NCI-H2107 treated with DMSO at 0.1 percent for 48 hours (cell line): ENCODE results near the gene ACTR3.
A peak's percentile ranks its signal among the peaks of the same experiment; 100 is the strongest.

Experiments
- DNase-seq: peaks from one replicate; lab custom pipeline; 2025; ENCODE audit not compliant: unreplicated experiment; lab: John Stamatoyannopoulos, UW

ACTR3 gene

DNA sequence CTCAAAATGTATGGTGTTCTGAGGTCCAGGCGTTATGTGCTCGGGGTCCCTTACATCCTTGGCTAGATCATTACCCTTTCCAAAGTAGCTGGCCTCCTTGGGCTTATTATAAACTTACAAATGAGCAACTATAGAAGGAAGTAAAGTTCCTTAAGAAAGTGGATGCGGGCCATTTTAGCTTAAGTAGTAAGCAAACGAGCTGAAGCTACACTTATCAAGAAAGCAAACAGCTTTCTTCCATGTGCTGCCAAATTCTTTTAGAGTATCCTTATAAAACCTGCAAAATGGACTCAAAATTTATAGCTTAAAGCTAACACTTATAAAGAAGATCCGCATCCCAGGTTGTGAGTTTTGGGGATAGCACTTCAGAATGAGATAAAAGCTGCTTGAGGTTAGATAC is 75.3 kb downstream of the ACTR3 start:
- DNase-seq: no peak

- DNase-seq: no peak
Observed at GRCh38 chr2:113965644-113966043, 75.8 kb downstream of the ACTR3 start.

DNA sequence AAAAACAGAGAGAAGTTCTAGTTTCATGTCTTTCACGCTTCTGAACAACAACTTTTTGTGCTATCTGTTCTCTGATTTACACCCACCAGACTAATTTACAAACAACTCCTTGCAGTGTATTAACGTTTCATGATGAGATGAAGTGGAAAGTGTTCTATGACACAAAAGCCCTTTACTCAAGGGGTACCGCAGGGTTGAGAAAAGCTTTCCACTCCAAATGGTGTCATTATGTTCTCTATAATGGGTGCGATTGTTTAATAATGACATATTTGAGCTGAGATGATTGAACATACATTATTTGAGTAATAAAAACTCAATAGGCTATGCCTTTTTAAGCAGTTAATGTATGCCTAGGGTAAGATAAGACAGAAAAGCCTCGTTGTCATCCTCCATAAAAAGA is 76.3 kb downstream of the ACTR3 start:
- no peak for DNase-seq

- DNase-seq: no peak
Observed at GRCh38 chr2:113966832-113967231, 76.9 kb downstream of the ACTR3 start.

GRCh38 chr2:113967272-113967671 is 77.4 kb downstream of the ACTR3 start:
- no peak for DNase-seq

DNA sequence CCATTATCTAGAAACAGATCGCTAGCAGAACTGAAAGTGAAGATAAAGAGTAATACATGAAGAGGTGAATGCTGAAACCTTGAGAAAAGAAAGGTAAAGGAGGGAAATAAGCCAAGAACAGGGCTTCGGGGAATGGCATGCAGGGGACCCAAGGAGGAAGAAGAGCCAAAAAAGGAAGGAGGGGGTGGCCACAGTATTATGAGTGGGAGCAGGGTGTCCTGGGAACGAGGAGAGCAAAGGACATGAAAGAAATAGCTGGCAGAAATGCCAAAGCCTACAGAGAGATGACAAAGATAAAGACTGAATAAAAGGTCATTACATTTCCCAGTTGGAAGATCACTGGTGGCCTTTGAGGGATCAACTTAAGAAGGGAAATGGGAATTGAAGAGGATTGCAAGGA is 82.9 kb downstream of the ACTR3 start:
- no peak for DNase-seq

DNA sequence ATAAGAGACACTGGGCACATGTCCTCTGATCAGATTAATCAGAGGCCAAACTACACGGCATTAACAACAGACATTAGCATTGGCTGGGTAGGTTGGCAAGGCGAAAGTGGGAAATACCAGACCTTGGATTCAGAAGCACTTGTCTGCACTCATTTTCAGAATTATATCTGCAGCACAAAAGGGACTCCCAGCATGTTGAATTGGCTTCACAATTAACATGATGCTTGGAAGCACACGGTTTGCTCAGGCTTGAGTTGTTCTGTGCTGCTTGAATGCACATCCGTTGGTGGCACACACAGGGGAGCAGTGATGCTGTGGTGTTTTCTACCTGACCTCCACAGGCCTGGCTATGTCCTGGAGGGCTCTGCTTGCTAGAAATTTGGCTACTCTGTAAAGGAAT is 83.9 kb downstream of the ACTR3 start:
- DNase-seq: no peak

DNA sequence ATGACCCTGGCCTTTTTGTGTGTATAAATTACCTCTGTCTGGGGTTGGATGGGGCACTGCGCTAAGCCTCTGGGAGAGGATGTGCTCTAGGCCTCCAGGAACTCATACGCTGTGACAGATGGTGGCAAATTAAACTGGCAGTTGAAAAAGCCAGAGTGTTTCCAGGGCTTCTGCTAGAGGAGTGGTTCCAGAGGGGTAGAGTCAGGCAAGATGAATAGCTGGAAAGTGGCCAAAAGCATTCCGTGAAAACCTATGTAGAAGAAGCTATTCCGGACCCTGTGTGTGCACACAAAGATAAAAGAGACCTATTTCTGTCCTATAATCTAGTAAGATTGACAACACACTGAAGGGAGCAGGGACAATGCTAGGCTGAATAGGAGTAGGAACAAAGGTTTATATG is 84.8 kb downstream of the ACTR3 start:
- no peak for DNase-seq

- no peak for DNase-seq
Observed at GRCh38 chr2:113976277-113976928, 86.5 kb downstream of the ACTR3 start.

DNA sequence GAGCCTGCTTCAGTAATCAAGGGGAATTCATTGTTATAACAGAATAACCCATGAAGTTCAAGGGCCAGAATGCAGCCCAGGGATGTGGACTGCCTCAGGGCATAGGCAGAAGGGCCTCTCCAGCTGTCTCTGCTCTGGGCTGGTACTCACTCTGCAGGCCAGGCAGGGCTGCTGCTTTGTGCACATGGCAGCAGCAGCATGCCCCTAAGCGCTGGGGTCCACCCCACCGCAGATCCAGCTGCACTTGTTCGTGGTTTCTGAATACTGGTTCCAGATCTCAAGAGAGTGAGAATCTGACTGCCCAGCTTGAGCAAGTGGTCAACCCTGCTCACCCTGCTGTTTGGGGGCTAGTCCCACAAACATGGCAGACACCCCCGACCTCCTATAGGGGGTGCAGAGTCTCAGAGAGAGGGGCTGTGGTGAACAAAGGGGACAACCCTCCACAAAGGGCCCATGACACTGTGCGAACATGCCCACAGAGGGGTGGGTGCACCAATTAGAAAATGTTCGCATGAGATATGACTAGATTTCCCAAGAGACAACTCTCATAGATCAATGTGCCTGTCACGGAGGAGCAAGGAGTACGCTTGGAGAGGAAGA is 87.3 kb downstream of the ACTR3 start:
- DNase-seq: no peak

- peak; percentile 31 for DNase-seq
Observed at GRCh38 chr2:113977660-113978523, 88.0 kb downstream of the ACTR3 start.

- no peak for DNase-seq
Observed at GRCh38 chr2:113978524-113979190, 88.8 kb downstream of the ACTR3 start.

DNA sequence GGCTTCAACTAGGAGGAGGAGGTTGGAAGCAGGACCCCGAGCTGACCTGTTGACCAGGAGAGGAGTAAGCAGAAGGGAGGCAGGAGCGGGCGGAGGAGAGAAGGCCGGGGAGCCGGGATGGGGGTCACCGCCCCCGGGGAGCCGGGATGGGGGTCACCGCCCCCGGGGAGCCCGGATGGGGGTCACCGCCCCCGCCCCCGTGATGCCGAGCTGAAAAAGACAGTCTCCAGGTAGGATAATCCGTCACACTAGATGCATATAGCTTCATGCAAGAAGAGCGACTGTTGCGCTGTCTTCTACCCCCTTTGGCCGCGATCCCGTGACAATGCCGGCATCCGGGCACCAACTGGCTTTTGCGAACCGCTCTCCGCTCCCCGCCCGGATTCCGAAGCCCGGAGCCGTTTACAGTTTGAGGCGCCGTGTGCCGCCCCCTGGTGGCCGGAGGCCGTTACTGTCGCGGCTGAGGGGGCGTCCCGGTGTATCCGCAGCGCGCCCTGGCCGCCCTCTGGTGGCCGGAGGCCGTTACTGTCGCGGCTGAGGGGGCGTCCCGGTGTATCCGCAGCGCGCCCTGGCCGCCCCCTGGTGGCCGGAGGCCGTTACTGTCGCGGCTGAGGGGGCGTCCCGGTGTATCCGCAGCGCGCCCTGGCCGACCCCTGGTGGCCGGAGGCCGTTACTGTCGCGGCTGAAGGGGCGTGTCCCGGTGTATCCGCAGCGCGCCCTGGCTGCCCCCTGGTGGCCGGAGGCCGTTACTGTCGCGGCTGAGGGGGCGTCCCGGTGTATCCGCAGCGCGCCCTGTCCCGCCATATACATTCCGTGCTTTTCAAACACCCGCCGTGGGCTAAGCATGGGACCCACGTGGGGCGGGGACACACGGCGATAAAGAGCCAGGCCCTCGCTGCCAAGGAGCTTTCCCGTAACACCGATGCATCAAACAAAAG is 89.6 kb downstream of the ACTR3 start:
- DNase-seq: no peak

DNA sequence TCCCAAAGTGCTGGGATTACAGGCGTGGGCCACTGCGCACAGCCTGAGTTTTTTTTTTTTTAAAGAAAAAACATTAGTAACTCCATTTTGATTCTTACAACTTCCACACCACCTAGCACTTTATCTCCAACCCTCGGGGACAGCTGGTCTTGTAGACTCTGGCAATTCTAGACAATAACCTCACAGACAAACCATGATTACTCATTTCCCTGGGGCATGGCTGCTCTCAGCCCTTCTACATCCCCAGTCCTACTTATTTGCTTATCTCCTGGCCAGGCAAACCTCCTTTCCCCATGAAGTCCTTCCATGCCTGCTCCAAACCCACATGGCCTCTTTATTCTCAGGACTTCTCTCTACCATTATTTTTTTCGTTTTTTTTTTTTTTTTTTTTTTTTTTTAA is 91.1 kb downstream of the ACTR3 start:
- DNase-seq: no peak

- DNase-seq: no peak
Observed at GRCh38 chr2:113981404-113982134, 91.7 kb downstream of the ACTR3 start.

DNA sequence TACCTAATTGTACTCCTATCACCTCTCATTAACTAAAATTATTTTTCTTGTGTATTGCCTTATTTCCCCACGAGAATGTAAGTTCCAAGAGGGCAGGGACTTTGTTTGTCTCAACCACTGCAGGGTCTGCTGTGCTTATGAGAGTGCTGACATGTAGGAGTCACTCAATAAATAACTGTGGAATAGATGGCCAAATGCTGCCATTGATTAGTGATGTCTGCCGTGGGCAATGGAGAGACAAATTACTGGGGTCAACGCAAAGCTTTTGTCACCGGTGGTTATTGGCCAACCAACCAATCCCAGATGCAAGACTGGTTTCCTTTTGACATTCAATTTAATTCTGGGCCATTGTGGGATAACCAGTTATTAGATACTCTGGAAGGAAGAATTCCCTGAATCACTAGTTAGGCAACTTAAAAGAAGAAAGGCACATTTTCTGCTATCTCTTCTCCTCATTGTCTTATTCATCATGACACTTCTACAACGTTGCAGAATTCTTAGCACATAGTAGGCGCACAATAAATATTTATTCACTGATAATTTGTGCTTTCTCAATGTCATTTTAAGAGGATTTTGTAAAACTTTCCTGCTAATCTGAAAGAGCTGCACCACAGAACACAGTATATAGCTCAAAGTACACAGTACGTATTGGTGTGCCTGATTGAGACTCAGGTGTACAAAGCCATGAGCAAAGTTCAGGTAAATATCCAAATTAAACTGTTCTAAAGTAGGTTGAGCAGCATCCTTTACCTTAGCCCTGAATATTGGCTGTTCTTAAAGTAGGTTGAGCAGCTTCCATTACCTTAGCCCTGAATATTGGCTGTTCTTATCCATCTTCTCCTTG is 95.9 kb downstream of the ACTR3 start:
- DNase-seq: no peak

DNA sequence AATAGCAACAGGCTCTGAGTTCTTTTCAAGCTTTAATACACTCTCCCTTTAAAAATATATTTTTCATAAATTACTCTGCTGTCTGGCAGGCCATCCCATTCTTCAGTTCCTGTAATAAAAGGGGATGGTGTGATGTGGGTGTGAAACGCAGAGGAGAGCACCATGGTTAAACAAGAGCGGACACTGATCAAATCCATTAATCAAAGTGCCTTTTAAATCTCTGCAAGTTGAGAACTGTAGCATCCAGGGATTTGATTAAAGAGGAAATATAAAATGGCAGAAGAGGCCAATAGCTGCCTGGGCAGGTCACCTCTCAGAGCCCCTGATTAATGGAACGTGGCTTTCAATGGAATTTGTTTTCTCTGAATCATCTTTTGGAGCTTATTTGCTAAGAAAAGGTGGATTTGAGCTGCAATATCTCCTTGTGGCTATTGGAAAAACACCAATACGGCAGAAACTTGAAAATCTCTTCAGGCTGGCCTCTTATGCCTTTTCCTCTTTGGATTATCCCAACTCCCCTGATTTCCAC is 96.9 kb downstream of the ACTR3 start:
- no peak for DNase-seq

GRCh38 chr2:113992090-113992489 is 102.2 kb downstream of the ACTR3 start:
- DNase-seq: no peak
